WTC11 (cell line): Measurements from ENCODE around the gene UGT2B15. TPM values are rescaled to one million over a fixed set of nuclear protein-coding genes. Genes with fewer than 3 reads are reported as not detected.
"Not testable (repeated sequence)": the region's sequence is repeated elsewhere in the genome, so short reads cannot be mapped to it uniquely, and the experiment has no call there.

Experiments used
- ATAC-seq: fragments of 200-7000 bp; cut with Tn5 transposase; 2 replicates; pipeline ENCODE4 v1.10.0; 2021; ENCODE audit warnings: mild to moderate bottlenecking, moderate library complexity
- CTCF ChIA-PET: fragments of 300-600 bp; sonication (Branson Sonifier 250); formaldehyde crosslinking; loops from one replicate; lab custom pipeline; 2021; ENCODE audit warnings: antibody characterized with exemption; lab: Charles Lee
- POLR2A ChIA-PET: fragments of 350-600 bp; sonication (Branson Sonifier 250); formaldehyde crosslinking; loops from one replicate; lab custom pipeline; 2021; ENCODE audit warnings: antibody characterized with exemption; lab: Charles Lee
- DNase-seq: peaks from one replicate; pipeline ENCODE4 v3.0.0; 2021; ENCODE audit warnings: low spot score
- H3K27ac Mint-ChIP-seq: 2 replicates; pipeline ENCODE4 v1.8.0; 2021; ENCODE audit warnings: mixed read lengths
- H3K27me3 Mint-ChIP-seq: 2 replicates; pipeline ENCODE4 v1.8.0; 2021; ENCODE audit warnings: low read depth, mild to moderate bottlenecking, moderate library complexity, mixed read lengths
- H3K36me3 Mint-ChIP-seq: 2 replicates; pipeline ENCODE4 v1.8.0; 2021; ENCODE audit warnings: mixed read lengths
- H3K4me1 Mint-ChIP-seq: 2 replicates; pipeline ENCODE4 v1.8.0; 2022; ENCODE audit warnings: mixed read lengths
- H3K4me3 Mint-ChIP-seq: 2 replicates; pipeline ENCODE4 v1.8.0; 2021; ENCODE audit warnings: mild to moderate bottlenecking, moderate library complexity, mixed read lengths
- H3K9me3 Mint-ChIP-seq: 2 replicates; pipeline ENCODE4 v1.8.0; 2021; ENCODE audit warnings: mixed read lengths
- ESRRA ChIP-seq: sonication (generic); formaldehyde crosslinking; IDR thresholded peaks from 2 replicates; pipeline ENCODE4 v1.8.1; 2022; ENCODE audit warnings: mild to moderate bottlenecking, missing genetic modification reagents, borderline replicate concordance
- GABPB1 ChIP-seq: sonication (generic); formaldehyde crosslinking; IDR thresholded peaks from 2 replicates; pipeline ENCODE4 v1.8.1; 2023; ENCODE audit warnings: mild to moderate bottlenecking, missing genetic modification reagents
- HMGXB4 ChIP-seq: sonication (generic); formaldehyde crosslinking; IDR thresholded peaks from 2 replicates; pipeline ENCODE4 v1.8.1; 2023; ENCODE audit warnings: mild to moderate bottlenecking, moderate library complexity, missing genetic modification reagents
- IRF1 ChIP-seq: sonication (generic); formaldehyde crosslinking; IDR thresholded peaks from 2 replicates; pipeline ENCODE4 v1.8.0; 2023; ENCODE audit warnings: missing genetic modification reagents
- NR3C1 ChIP-seq: sonication (generic); formaldehyde crosslinking; conservative IDR thresholded peaks from 2 replicates; pipeline ENCODE4 v1.8.1; 2023; ENCODE audit warnings: low read depth, mild to moderate bottlenecking, missing genetic modification reagents
- RORB ChIP-seq: fragments of 250-450 bp; sonication (Bioruptor Pico); IDR thresholded peaks from 2 replicates; pipeline ENCODE4 v1.9.0; 2021; ENCODE audit warnings: mild to moderate bottlenecking
- TEAD1 ChIP-seq: sonication (generic); formaldehyde crosslinking; IDR thresholded peaks from 2 replicates; pipeline ENCODE4 v1.8.0; 2022; ENCODE audit warnings: mild to moderate bottlenecking, missing genetic modification reagents
- ZBTB43 ChIP-seq: sonication (generic); formaldehyde crosslinking; IDR thresholded peaks from 2 replicates; pipeline ENCODE4 v1.8.1; 2023; ENCODE audit warnings: mild to moderate bottlenecking, missing genetic modification reagents
- ZNF121 ChIP-seq: sonication (generic); formaldehyde crosslinking; IDR thresholded peaks from 2 replicates; pipeline ENCODE4 v1.8.0; 2023; ENCODE audit warnings: missing genetic modification reagents
- ZNF263 ChIP-seq: sonication (generic); formaldehyde crosslinking; IDR thresholded peaks from 2 replicates; pipeline ENCODE4 v1.8.1; 2022; ENCODE audit warnings: low read depth, mild to moderate bottlenecking, moderate library complexity, missing genetic modification reagents
- ZNF425 ChIP-seq: fragments of 250-450 bp; sonication (Bioruptor Pico); conservative IDR thresholded peaks from 2 replicates; pipeline ENCODE4 v1.9.0; 2021; ENCODE audit warnings: mild to moderate bottlenecking
- total RNA-seq: library from RNA; stranded (reverse); gene quantifications from 3 replicates; pipeline ENCODE4 v1.2.3, GENCODE V29; 2021

The UGT2B15 gene
- total RNA-seq, 1 experiment from 2014 or later: 0.22 TPM

- no peak for TF ChIP-seq ZNF425
Measured at GRCh38 chr4:68693325-68694075, 23.0 kb upstream of the UGT2B15 start (continued).

- Mint-ChIP-seq H3K27me3 (no peaks in the 10 kb centered on the region), H3K4me1 (no peaks in the 10 kb centered on the region), H3K4me3 (no peak overlapping the region), H3K27ac (no peak overlapping the region), H3K36me3 (peaks cover 39% of the 10 kb centered on the region), H3K9me3 (peaks cover 59% of the 10 kb centered on the region)
- ChIA-PET POLR2A (no interaction called here), CTCF (no interaction called here)
- no peak for TF ChIP-seq ESRRA (CRISPR knock-in tag)
- no peak for TF ChIP-seq ZNF121 (CRISPR knock-in tag)
- TF ChIP-seq TEAD1: no peak
- no peak for TF ChIP-seq HMGXB4
- TF ChIP-seq RORB (CRISPR knock-in tag): no peak
- no peak for TF ChIP-seq GABPB1
- no peak for DNase-seq
- no peak for ATAC-seq
Measured at GRCh38 chr4:68691186-68691585, 20.7 kb upstream of the UGT2B15 start.

- Mint-ChIP-seq H3K27ac (no peak overlapping the region), H3K9me3 (peaks cover 64% of the 10 kb centered on the region), H3K4me1 (no peaks in the 10 kb centered on the region), H3K36me3 (peaks cover 40% of the 10 kb centered on the region), H3K27me3 (no peaks in the 10 kb centered on the region; the same call in 1 of the 2 replicates), H3K4me3 (no peak overlapping the region)
- ATAC-seq: no peak
- no peak for DNase-seq
- CTCF ChIA-PET: no interaction called here
- no peak for TF ChIP-seq NR3C1 (CRISPR knock-in tag)
- no peak for TF ChIP-seq ZNF263 (CRISPR knock-in tag)
- no peak for TF ChIP-seq IRF1
- TF ChIP-seq ZNF121 (CRISPR knock-in tag): no peak
- TF ChIP-seq ZBTB43 (CRISPR knock-in tag): no peak
- POLR2A ChIA-PET: no interaction called here
Measured at GRCh38 chr4:68683034-68683433, 12.6 kb upstream of the UGT2B15 start.

- H3K27me3 Mint-ChIP-seq, H3K4me3 Mint-ChIP-seq, H3K4me1 Mint-ChIP-seq, ATAC-seq, DNase-seq, POLR2A ChIA-PET, H3K27ac Mint-ChIP-seq, CTCF ChIA-PET: not testable (repeated sequence)
- H3K36me3 Mint-ChIP-seq: peaks cover 40% of the 10 kb centered on the region
- H3K9me3 Mint-ChIP-seq: peaks cover 62% of the 10 kb centered on the region
Measured at GRCh38 chr4:68681298-68681697, 10.8 kb upstream of the UGT2B15 start.
